Cardiac septum (tissue), 1 donor: Measurements from ENCODE around the gene POLR1G. TPM values are rescaled to one million over a fixed set of nuclear protein-coding genes. Genes with fewer than 3 reads are reported as not detected.

Source experiments
- DNase-seq: peaks from one replicate; pipeline ENCODE4 v3.0.0-alpha.2; 2020; ENCODE audit warnings: low spot score
- intact Hi-C: fragments of 100-400 bp; cut with DNase I; formaldehyde crosslinking; loops from one replicate; pipeline ENCODE4 v1.14.0; 2022
- long read RNA-seq: library from polyadenylated mRNA; unstranded; transcript quantifications from one replicate; pipeline ENCODE4 v2.0.0, GENCODE V29; 2021
- total RNA-seq: library from RNA; stranded (reverse); fragmentation: NEBNext Ultra II Directional; extraction: Animal tissue kit (Norgen Biotek cat#: 25700); gene quantifications from one replicate; pipeline ENCODE4 v1.2.1, GENCODE V29; 2021
- donor health status: DM: no; HTN: no; CAD: no.

Gene POLR1G, protein sequence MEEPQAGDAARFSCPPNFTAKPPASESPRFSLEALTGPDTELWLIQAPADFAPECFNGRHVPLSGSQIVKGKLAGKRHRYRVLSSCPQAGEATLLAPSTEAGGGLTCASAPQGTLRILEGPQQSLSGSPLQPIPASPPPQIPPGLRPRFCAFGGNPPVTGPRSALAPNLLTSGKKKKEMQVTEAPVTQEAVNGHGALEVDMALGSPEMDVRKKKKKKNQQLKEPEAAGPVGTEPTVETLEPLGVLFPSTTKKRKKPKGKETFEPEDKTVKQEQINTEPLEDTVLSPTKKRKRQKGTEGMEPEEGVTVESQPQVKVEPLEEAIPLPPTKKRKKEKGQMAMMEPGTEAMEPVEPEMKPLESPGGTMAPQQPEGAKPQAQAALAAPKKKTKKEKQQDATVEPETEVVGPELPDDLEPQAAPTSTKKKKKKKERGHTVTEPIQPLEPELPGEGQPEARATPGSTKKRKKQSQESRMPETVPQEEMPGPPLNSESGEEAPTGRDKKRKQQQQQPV
- 3.2 TPM for total RNA-seq
- long read RNA-seq, transcript CD3EAP-201 (3 exons, 3,286 nt) = major isoform, 5 of 11 reads
- long read RNA-seq, partial matches to known transcripts = 0 of 11 reads
- long read RNA-seq, other reads (novel, unspliced or antisense) = 4 of 11 reads

DNA sequence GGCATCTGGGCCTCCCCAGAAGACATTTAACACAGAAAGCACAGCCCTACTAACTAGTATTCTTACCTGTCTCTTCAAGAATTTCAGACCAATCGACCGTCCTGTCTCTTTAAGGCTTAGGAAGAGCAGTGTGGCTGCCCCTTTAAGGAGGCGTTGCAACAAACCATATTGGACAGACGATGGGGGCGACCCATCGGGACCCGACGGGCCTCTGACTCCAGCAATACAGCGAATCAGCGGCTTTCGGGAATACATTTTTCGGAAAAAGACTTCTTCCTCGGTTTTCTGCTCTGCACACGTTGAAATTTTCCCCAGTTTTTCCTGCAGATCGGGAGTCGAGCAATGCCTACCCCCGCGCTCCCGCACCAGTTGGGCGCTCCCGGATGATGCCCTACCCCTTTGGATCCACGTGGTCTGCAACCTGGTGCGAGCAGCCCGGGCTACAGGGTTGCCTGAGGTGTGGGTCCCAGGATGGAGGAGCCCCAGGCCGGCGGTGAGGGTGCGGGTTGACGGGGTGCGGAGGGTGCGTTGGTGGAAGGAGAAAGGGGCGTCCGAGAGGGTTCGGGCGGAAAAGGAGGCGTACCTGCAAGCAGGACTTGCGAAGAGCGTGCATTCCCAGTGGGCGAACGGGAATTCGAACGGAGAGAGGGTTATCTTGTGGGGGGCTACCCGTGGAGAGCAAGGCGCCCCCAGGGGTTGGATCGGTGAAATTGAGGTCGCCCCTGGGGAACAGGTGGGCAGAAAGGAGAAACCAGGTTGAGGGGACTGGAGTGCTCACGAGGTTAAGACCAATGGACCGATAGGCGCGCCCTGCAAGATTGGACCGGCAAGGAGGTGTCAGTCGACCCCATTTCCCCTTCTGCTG lies at the start of gene POLR1G:
TSS of gene POLR1G (plus strand) at position 419 of the 865 bp plus-strand sequence. CDS start at position 472, 53 bp downstream.
- intact Hi-C loops = loop anchor here (2.0 kb wide), 1 partner anchor 16 kb away; the partner anchor contains the start of gene ERCC1
- peak; percentile 90 for DNase-seq

DNA sequence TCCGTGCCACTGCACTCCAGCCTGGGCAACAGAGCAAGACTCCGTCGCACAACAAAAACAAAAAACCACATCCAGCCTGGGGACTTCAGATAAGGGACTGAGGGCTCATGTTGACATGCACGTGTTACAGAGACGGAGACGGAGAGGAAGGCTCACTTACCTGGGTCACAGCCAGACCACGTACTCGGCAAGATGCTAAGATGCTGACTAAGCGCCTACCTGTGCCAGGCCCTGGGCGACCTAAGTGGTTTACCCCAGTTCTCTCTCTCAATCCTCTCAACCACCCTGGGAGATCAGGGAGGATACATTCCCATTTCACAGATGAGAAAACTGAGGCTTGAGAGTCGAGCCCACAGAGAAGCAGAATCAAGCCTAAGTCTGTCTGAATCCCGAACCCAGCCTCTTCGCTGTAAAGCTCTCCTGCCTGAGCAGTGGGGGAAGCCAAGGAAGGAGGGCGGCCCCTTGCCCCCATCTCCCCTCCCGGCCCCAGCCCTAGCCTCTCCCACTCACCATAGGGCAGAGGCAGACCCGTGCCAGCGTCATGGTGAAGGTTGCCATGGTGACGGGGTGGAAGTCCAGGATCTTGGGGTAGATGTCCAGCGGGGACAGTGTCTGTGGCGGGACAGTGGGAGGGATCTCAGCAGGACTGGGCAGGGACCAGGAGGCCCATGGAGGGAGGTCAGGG lies 49.5 kb upstream of the POLR1G start:
- no peak for DNase-seq
- intact Hi-C loops = no loop called here

DNA sequence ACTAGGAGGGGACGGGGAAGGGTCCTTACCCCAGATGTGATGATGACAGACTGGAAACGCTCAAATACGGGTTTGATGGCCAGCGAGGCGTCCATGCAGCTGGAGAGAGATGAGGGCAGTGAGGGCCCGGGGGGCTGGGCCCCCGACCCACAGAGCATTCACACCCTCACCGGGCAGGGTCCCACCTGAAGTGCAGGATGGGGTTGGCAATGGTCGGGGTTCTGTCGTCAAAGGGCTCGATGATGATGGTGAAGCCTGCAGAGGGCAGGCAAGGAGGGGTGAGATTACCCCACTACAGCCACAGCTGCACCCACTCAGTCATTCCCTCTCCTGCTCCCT lies 49.0 kb upstream of the POLR1G start:
- DNase-seq = no peak
- intact Hi-C loops = no loop called here

DNA sequence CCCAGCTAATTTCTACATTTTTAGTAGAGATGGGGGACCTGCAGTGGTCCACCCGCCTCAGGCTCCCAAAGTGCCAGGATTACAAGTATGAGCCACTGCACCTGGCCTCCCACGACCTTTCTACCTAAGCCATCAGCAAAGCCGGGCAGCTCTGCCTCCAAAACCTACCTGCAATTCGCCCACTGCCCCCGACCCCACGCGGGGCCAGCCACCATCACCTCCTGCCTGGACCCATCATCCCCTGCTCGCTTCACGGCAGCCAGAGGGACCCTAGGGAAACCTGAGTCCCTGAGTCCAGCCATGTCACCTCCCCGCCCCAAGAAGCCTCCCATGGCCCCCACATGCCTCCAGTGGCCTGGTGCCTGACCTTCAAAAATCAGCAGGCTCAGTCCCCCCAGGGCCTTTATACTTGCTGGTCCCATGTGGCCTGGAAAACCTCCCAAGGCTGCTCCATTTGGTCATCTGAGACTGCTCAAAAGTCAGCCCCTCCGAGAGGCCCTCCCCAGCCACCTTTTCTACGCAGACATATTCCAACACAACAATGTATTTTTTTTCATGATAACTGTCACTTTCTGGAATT lies 48.1 kb upstream of the POLR1G start:
- no peak for DNase-seq

DNA sequence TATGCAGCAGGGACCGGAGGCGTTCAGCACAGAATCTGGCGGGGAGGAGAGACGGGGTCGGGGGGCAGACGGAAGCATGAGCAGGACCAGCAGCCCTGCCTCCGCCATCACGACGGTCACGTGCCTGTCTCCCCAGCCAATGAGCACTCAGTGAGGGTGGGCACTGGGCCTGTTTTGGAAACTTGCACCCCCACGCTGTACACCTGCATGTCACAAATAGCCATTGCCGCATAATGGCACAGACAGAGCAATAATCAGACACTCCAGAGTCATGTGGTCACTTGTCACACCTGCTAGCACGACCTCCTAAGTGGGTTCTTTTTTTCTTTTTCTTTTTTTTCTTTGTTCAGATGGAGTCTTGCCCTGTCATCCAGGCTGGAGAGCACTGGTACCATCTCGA lies 44.8 kb upstream of the POLR1G start:
- DNase-seq = no peak
- intact Hi-C loops = no loop called here

More for the DNA sequence above, 48.1 kb upstream of the POLR1G start:
- intact Hi-C loops = no loop called here

DNA sequence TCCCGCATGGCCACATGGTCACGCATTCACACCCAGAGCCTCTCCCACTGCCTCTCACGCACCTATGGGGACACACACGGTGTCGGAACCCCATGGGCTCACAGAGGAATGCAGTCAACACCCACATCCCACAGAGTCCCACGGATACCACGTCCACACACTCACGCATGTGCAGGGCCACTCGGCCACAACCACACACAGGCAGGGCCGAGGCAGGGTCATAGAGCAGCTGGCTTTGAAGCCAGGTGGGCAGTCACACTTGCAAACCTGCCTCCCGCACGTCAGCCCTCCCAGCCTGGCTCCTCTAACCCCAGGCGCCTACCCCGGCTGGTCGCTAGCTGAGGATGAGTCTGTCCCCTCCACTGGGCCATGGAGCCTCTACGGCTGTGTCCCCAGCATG lies 44.2 kb upstream of the POLR1G start:
- intact Hi-C loops = no loop called here
- DNase-seq = no peak

DNA sequence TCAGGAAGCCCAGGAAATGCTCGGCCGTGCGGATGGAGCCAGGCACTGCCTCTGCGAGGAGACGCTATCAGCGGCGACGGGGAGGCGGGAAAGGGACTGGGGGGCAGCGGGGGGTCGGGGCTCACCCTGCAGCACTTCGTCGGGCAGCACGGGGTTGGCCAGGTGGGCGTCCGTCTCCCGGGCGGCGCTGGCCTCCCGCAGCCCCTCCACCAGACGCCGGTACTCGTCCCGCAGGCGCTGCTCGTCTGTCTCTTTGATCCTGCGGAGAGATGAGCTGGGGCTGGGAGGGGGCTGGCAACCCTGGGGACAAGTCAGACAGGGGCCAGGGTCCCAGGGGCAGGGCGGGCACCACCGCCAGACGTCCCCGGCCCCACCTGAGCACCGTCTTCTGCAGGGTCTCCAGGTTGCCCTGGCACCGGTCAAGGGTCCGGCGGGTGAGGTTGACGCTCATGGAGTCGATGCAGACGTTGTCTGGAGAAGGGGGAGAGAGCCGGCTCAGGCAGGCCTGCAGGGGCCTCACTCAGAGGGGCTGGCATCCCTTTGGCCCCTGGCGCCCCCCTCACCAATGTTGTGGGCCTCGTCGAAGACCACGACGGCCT lies 42.5 kb upstream of the POLR1G start:
- no peak for DNase-seq
- intact Hi-C loops = no loop called here

DNA sequence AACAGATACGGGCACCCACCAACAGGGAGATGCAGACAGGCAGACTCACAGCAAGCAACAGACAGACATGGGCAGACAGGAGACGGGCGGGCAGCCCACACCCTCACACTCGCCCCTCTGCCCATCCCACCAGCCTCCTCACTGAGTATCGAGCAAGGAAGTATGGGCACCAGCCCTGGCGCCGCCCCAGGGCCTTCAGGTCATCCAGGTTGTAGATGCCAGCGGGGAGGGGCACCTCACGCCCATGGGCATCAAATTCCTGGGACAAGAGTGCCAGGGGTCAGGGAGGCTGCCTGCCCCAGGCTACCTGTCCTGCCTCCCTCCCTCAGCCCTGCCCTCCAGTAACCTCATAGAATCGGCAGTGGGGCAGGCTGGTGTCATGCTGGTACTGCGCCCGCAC lies 41.7 kb upstream of the POLR1G start:
- DNase-seq = no peak
- intact Hi-C loops = no loop called here

DNA sequence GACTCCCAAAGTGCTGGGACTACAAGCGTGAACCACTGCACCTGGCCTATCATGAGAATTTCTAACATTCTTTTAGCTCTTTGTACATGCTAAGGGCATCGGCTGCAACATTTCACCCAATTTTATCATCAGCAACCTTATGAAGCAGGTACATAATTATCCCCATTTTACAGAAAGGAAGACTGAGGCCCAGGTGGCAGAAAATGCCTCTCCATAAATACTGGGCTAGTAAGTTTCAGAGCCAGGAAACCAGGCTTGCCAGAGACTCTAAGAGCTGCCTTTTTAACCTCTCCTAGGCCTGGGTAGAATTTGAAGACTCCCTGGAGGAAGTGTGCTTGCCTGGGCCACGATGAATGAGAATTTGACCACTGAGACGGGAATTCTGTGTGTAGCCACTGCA lies 38.3 kb upstream of the POLR1G start:
- intact Hi-C loops = no loop called here
- no peak for DNase-seq

DNA sequence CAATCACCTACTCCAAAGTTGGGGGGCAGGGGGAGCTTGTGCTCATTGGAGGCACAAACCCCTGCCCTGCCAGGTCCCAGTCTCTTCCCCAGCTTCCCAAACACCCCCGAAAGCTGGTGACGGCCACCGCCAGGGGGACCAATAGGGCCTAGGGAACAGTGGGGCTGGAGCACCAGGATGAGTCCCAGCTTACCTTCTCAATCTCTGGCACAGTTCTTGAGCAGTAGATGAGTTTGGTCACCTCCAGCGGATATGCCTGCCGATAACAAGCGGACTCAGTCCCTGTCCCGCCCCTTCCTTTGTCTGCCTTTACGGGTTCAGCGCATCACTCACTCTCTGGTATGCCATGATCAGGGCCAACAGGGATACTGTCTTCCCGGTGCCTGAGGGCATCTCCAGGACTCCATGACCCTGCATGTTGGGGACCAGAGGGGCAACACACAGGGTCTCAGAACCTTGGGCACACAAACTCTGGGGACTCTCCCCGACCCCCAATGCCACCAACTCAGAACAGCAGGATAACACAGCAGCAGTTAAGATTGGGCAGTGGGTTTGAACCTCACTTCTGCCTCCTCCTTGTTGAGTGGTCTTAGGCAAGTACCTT lies 37.6 kb upstream of the POLR1G start:
- DNase-seq = no peak

DNA sequence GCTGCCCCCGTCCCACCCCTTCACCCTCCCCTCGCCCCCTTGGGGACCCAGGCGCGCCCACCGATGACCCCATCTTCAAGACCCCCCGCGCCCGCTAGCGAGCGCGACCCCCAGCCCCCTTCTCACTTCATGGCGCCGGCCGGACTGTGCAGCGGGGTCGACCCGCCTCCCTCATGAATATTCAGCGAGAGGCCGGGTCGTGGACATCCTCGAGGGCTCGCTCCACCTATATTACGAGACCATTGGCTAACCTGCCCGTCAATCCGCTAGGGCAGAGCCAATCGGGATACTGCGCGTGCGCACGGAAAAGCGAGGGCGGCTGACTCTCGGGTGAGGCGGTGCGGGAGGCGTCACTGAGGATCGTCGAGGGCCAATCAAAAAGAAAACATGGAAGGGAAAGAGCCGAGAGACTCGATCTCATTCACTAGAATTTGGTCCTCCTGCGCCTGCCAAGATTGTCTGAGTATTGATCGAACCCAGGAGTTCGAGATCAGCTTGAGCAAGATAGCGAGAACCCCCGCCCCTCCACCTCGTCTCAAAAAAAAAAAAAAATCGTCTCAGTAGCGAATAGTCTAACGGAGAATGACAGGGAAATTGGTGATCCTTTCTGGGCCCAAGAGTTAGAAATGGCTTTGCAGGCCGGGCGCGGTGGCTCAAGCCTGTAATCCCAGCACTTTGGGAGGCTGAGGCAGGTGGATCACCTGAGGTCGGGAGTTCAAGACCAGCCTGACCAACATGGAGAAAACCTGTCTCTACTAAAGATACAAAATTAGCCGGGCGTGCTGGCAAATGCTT lies 35.8 kb upstream of the POLR1G start, which contains the start of gene ERCC2:
TSS of gene ERCC2 (minus strand) at position 164 of the 795 bp plus-strand sequence. CDS start at position 131, 33 bp downstream.
- intact Hi-C loops = no loop called here

More for the DNA sequence above, 37.6 kb upstream of the POLR1G start:
- intact Hi-C loops = no loop called here

DNA sequence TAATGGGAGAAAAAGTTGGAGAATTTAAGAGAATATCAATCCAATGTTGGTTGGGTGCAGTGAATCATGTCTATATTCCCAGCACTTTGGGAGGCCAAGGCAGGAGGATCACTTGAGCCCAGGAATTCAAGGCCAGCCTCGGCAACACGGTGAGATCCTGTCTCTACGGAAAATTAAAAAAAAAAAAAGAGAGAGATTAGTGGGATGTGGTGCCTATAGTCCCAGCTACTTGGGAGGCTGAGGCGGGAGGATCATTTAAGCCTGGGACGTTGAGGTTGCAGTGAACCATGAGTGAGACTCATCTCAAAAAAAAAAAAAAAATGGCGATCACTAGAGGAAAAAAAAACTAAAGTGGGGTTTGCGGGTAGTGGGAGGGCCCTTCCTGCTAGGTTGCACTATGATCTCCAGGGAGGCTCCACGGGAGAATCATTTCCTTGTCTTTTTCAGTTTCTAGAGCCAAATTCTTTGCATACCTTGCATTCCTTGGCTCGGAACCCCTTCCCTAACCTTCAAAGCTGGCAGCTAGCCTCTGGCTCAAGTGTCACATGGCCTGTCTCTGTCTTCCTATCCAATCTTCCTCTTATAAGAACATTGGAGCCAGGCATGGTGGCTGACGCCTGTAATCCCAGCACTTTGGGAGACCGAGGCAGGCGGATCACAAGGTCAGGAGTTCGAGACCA lies 30.3 kb upstream of the POLR1G start:
- DNase-seq = no peak
- intact Hi-C loops = no loop called here

More for the DNA sequence above, 35.8 kb upstream of the POLR1G start, which contains the start of gene ERCC2:
- DNase-seq = peak; percentile 99

DNA sequence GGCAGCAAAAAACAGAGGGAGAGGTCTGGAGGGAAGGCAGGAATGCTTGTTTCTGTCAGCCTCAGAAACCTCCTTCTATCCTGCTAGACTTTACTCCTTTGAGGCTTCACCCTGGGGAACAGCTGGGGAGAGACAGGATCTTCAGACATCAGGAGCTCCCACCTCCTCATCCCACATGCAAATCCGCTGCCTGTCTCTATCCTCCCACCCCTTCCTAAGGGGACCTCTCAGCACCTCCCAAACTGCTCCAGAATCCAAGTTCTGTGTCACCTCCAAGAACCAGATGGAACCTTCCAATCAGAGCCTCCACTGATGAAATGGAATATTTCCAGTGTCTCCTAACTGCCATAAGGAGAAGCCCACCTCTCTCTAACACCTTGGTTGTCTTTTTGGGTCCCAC lies 26.3 kb upstream of the POLR1G start:
- intact Hi-C loops = no loop called here
- DNase-seq = no peak

DNA sequence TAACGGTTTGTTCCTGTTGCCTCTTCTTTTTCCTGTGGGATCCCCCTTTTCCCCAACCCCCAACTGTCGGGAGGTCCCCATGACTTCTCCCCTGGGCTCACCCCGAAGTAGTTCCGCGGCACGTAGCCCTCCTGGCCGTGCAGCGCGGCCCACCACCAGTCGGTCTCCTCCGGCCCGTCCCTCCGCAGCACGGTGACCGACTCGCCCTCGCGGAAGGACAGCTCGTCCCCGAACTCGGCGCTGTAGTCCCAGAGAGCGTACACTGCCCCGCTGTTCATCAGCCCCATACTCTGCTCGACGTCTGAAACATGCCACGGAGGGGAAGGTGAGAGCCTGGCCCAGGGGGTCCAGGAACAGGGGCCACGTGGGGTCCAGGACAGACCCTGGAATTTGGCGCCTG lies 24.0 kb upstream of the POLR1G start:
- intact Hi-C loops = no loop called here

DNA sequence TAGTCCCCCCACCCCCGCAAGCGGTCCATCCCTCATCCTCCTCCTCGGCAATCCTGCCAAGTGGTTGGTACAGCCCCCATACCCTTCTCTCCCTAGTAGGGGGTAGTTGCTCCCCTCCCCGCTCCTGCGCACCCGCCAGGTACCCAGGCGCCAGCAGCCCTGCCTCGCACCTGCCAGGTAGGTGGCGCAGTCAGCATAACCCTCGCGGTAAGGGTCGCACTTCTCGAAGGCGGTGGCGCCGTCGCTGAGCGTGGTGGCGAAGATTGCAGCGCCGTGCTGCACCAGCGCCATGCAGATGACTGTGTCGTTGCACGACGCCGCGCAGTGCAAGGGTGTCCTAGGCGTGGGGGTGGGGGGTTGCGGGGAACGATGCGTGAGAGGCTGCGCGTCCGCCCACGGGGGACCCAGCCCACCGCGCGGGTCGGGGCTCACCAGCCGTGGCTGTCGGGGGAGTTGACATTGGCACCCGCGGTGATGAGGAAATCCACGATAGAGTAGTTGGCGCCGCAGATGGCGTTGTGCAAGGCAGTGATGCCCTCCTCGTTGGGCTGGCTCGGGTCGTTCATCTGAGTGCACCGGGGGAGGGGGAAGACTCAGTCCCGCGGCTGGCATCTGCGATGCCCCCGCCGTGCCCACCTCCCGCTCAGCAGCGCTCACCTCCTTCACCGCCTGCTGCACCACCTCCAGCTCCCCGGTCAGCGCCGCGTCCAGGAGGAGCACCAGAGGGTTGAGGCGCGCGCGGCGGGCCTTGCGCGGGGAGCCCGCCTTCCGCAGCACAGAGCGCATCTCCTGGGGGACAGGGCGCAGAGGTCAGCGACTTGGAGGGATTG lies 20.8 kb upstream of the POLR1G start:
- no peak for DNase-seq
- intact Hi-C loops = no loop called here

More for the DNA sequence above, 24.0 kb upstream of the POLR1G start:
- no peak for DNase-seq

DNA sequence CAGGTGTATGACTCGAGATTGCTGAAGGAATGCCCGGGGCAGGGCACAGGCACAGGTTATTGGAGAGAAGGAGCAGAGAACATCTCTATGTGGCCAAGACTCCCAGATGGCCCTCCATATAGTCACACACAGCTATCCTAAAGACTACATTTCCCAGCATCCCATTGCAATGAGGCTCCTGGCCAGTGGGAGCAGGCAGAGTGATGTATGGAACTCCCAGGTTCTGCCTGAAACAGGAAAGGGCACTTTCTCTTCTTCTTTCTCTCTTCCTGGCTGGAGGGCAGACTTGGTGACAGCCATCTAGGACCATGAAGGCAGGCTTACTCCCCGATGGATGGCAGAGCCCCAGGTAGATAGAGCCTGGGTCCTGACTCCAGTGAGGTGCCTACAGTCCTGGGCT lies 15.1 kb upstream of the POLR1G start:
- intact Hi-C loops = no loop called here
- DNase-seq = no peak
